ENCODE data around the gene NECAB2.

NECAB2 gene

DNA sequence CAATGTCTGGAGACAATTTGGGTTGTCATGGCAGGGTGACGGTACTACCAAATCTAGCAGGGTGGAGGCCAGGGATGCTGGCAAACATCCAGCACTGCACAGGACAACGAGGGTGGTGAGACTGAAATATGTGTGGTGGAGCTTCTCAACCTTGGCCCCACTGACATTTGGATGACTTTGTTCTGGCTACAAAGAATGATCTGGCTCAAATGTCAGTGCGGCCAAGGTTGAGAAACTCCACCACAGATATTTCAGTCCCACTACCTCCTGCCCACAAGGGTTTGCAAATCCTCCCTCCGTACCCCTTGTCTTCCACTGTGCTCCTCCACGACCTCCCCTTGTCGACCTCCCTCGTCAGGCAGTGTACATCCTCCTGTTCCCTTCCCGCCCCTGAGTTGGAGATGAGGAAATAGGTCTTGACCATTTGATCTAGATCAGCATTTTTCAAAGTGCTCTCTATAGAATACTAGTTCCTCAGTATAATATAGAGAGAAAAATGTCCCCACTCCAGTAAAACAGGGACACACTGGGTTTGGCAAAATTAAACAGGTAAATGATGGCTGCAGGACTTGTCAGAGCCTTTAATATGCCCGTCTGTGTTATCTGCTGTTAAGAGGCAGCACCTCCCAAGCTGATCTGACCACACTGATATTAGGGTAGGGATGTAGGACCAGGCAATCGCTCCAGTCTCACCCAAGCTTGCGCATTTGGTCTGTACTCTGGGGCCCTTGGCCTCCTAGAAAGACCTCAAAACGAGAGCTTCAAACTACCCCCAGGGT lies 8.2 kb upstream of the NECAB2 start:
- CTCF ChIA-PET: no interaction called here
- POLR2A ChIA-PET (ENCODE audit: low non-redundant PET): no interaction called here
- no peak for DNase-seq (ENCODE audit: low spot score)
- TF ChIP-seq, protein P1, sequence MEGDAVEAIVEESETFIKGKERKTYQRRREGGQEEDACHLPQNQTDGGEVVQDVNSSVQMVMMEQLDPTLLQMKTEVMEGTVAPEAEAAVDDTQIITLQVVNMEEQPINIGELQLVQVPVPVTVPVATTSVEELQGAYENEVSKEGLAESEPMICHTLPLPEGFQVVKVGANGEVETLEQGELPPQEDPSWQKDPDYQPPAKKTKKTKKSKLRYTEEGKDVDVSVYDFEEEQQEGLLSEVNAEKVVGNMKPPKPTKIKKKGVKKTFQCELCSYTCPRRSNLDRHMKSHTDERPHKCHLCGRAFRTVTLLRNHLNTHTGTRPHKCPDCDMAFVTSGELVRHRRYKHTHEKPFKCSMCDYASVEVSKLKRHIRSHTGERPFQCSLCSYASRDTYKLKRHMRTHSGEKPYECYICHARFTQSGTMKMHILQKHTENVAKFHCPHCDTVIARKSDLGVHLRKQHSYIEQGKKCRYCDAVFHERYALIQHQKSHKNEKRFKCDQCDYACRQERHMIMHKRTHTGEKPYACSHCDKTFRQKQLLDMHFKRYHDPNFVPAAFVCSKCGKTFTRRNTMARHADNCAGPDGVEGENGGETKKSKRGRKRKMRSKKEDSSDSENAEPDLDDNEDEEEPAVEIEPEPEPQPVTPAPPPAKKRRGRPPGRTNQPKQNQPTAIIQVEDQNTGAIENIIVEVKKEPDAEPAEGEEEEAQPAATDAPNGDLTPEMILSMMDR (conservative IDR thresholded peaks at IDR 0.05; ENCODE audit: low read depth): no peak
- no peak overlapping the region for H3K27ac ChIP-seq

DNA sequence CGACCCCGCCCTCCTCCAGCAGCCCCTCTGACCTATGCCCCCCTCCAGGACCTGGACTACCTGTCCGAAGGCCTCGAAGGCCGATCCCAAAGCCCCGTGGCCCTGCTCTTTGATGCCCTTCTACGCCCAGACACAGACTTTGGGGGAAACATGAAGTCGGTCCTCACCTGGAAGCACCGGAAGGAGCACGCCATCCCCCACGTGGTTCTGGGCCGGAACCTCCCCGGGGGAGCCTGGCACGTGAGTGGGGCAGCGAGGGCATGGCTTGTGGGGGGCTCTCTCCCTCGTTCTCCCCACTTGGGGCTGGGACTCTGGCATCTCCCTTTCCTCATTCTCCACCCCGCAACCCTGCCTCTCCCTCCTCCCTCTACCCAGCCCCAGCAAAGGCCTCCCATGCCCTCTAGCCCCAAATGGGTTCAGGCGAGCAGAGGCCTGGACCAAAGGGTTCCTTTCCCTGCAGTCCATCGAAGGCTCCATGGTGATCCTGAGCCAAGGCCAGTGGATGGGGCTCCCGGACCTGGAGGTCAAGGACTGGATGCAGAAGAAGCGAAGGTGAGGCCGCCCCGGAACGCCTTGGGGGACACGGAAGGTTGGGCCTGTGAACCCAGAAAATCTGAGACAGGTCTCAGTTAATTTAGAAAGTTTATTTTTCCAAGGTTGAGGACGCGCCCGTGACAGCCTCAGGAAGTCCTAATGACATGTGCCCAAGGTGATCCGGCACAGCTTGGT lies 7.4 kb upstream of the NECAB2 start:
- ChIA-PET POLR2A (ENCODE audit: low non-redundant PET) (no interaction called here), CTCF (no interaction called here)
- DNase-seq (ENCODE audit: low spot score): no peak
- peak overlapping the region; percentile 1; the same call in 1 of the 2 replicates for H3K27ac ChIP-seq
- TF ChIP-seq, protein P1 (conservative IDR thresholded peaks at IDR 0.05; ENCODE audit: low read depth): no peak

DNA sequence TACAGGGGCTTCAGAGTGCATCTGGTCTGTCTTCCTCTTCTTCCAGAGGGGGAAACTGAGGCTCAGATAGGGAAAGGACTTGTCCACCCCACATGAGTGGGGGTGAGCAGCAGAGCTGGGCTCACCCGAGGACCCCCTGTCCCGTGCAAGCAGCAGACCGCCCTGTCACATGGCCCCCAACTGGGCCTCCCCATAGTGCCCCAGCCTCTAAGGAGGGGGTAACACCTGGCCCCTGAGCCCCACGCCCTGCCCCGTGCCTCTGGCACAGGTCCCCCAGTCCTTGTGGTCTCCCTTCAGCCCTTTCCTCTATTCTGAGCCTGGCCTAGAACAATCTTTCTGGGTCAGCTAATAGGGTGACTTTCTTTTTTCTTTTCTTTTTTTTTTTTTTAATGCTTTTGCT lies 6.5 kb upstream of the NECAB2 start:
- CTCF ChIA-PET: no interaction called here
- POLR2A ChIA-PET (ENCODE audit: low non-redundant PET): no interaction called here
- TF ChIP-seq, protein P1 (conservative IDR thresholded peaks at IDR 0.05; ENCODE audit: low read depth): no peak
- peak overlapping the region; percentile 1; the same call in 1 of the 2 replicates for H3K27ac ChIP-seq
- DNase-seq (ENCODE audit: low spot score): no peak

DNA sequence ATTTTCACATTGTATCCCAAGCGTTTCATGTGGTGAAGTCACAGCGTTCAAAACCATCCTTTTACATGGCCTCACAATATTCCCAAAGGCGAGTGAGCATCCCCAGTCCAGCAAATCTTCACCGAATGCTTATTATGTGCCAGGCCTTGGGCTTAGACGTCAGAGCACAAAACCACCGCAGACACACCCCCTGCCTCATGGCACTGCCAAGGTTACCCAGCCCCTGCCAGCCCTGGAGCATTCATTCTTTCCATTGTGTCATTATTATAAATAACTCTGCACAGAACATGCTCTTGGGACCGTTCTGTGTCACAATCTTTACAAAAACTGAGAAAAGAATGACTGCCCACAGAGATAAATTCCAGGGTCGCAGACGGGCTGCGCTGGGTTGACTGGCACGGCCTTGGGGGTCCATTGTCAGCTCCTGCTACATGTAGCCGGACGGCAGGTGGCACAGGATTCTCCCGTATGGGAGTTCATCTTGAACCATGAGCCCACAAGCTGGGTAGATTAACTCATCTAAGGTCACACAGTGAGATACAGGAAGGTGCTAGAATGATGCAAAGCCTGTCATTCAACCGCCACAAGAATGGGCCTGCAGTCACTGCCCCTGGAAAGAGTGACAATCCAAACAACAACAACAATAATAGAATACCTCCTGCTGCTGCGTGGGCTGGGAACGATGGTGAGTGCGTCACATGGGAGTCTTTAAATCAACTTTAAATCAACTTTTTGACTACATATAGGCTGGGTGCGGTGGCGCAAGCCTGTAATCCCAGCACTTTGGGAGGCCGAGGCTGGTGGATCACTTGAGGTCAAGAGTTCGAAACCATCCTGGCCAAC lies 4.5 kb upstream of the NECAB2 start:
- peak overlapping the region; percentile 2; the same call in 1 of the 2 replicates for H3K27ac ChIP-seq
- ChIA-PET POLR2A (ENCODE audit: low non-redundant PET) (no interaction called here), CTCF (interaction anchor here (1.0 kb wide), 1 partner anchor 100 kb away, joined by 3 read pairs; no protein-coding TSS in a partner anchor)
- TF ChIP-seq, protein P1 (conservative IDR thresholded peaks at IDR 0.05; ENCODE audit: low read depth): no peak
- DNase-seq (ENCODE audit: low spot score): no peak

DNA sequence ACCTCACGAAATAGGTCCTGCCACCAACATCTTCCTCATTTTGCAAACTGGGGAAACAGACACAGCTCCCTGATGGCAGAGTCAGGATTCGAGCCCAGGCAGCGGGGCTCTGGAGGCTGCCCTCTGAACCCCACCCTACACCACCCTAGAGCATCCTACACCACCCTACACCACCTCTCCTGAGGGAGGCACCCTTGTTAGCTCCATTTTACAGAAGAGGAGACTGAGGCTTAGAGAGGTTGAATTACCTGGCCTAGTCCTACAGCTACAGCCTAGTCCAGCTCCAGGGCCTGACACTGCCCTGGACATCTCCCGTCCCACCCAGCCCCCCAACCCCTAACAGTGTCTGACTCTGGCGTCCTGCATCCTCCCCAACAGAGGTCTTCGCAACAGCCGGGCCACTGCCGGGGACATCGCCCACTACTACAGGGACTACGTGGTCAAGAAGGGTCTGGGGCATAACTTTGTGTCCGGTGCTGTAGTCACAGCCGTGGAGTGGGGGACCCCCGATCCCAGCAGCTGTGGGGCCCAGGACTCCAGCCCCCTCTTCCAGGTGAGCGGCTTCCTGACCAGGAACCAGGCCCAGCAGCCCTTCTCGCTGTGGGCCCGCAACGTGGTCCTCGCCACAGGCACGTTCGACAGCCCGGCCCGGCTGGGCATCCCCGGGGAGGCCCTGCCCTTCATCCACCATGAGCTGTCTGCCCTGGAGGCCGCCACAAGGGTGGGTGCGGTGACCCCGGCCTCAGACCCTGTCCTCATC lies 3.2 kb upstream of the NECAB2 start:
- no peak overlapping the region for H3K27ac ChIP-seq
- CTCF ChIA-PET: interaction anchor here (0.8 to 1.0 kb wide), 3 partner anchors 98 to 101 kb away, joined by 3 read pairs; no protein-coding TSS in a partner anchor
- TF ChIP-seq, protein P1 (conservative IDR thresholded peaks at IDR 0.05; ENCODE audit: low read depth): no peak
- POLR2A ChIA-PET (ENCODE audit: low non-redundant PET): no interaction called here
- no peak for DNase-seq (ENCODE audit: low spot score)
